MCF 10A (cell line): Measurements from ENCODE around the gene ZC3H7A. TPM values are rescaled to one million over a fixed set of nuclear protein-coding genes. Genes with fewer than 3 reads are reported as not detected.
"Not testable (repeated sequence)": the region's sequence is repeated elsewhere in the genome, so short reads cannot be mapped to it uniquely, and the experiment has no call there.

ENCODE experiments used
- BruUV-seq: library from RNA; stranded (reverse); fragments of 400-500 nt; replicated peaks from 2 replicates; lab custom pipeline; 2021; lab: Mats Ljungman, UMichigan
- CTCF ChIA-PET: fragments of 300-600 bp; sonication (Branson Sonifier 250); formaldehyde crosslinking; extraction: SDS; loops from one replicate; lab custom pipeline; 2021; ENCODE audit warnings: antibody characterized with exemption, inconsistent platforms; lab: Yijun Ruan, JAX
- POLR2A ChIA-PET: fragments of 300-600, 350-650 bp; sonication (Branson Sonifier 250); formaldehyde crosslinking; extraction: SDS; loops from one replicate; lab custom pipeline; 2020; ENCODE audit warnings: antibody characterized with exemption, inconsistent platforms; lab: Yijun Ruan, JAX
- DNase-seq: peaks from one replicate; pipeline ENCODE4 v3.0.0-alpha.2; 2018; ENCODE audit not compliant: unreplicated experiment
- H3K27ac Mint-ChIP-seq: one replicate; pipeline ENCODE4 v1.8.0; 2022; ENCODE audit warnings: mild to moderate bottlenecking, low read depth, mixed read lengths; ENCODE audit not compliant: unreplicated experiment
- H3K27me3 Mint-ChIP-seq: one replicate; pipeline ENCODE4 v1.8.0; 2022; ENCODE audit warnings: mixed read lengths; ENCODE audit not compliant: insufficient read depth, unreplicated experiment
- H3K36me3 Mint-ChIP-seq: one replicate; pipeline ENCODE4 v1.8.0; 2022; ENCODE audit warnings: mild to moderate bottlenecking, moderate library complexity, mixed read lengths; ENCODE audit not compliant: insufficient read depth, unreplicated experiment
- H3K4me1 Mint-ChIP-seq: one replicate; pipeline ENCODE4 v1.8.0; 2022; ENCODE audit warnings: mixed read lengths; ENCODE audit not compliant: insufficient read depth, unreplicated experiment
- H3K4me3 Mint-ChIP-seq: one replicate; pipeline ENCODE4 v1.8.0; 2022; ENCODE audit warnings: mild to moderate bottlenecking, moderate library complexity, mixed read lengths; ENCODE audit not compliant: unreplicated experiment
- H3K9me3 Mint-ChIP-seq: one replicate; pipeline ENCODE4 v1.8.0; 2022; ENCODE audit warnings: mixed read lengths; ENCODE audit not compliant: unreplicated experiment
- CTCF ChIP-seq: fragments of 200-600 bp; IDR thresholded peaks from one replicate; pipeline ENCODE4 v1.8.0; 2022; ENCODE audit warnings: antibody characterized with exemption, mild to moderate bottlenecking; ENCODE audit not compliant: unreplicated experiment
- intact Hi-C: fragments of 100-400 bp; cut with micrococcal nuclease; formaldehyde crosslinking; loops from 2 replicates; pipeline ENCODE4 v1.14.1; 2022
- total RNA-seq: library from RNA; stranded (reverse); gene quantifications from 2 replicates; pipeline ENCODE4 v1.2.3, GENCODE V29; 2022

ZC3H7A gene
- total RNA-seq, 1 experiment from 2014 or later = 66.9 TPM

GRCh38 chr16:11824362-11824761 lies 27.3 kb upstream of the ZC3H7A start:
- no peak for DNase-seq
- POLR2A ChIA-PET = interaction anchor here (0.9 to 1.5 kb wide), 3 partner anchors 17 to 27 kb away, joined by 3 to 5 read pairs (median 4); partner anchors contain the start of gene ZC3H7A
- no peak for TF ChIP-seq CTCF
- Mint-ChIP-seq H3K4me3 (no peak overlapping the region), H3K4me1 (no peaks in the 10 kb centered on the region), H3K27me3 (no peaks in the 10 kb centered on the region), H3K27ac (no peak overlapping the region), H3K36me3 (no peaks in the 10 kb centered on the region), H3K9me3 (no peaks in the 10 kb centered on the region)
- no TSS peak for BruUV-seq
- CTCF ChIA-PET = interaction anchor here (0.7 to 1.2 kb wide), 4 partner anchors 9 to 249 kb away, joined by 3 to 4 read pairs (median 3); partner anchors contain the start of gene ZC3H7A
- intact Hi-C loops = no loop called here

DNA sequence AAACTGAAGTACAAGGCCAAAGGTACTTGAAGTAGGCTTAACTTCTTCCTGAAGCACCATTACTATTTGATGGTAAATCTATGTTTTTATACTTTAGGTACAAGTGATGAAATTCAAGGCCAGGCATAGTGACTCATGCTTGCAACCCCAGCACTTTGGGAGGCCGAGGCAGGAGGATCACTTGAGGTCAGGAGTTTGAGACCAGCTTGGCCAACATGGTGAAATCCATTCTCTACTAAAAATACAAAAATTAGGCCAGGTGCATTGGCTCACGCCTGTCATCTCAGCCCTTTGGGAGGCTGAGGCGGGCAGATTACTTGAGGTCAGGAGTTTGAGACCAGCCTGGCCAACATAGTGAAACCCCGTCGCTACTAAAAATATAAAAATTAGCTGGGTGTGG lies 26.6 kb upstream of the ZC3H7A start:
- BruUV-seq, DNase-seq, H3K9me3 Mint-ChIP-seq, H3K27ac Mint-ChIP-seq, intact Hi-C loops, H3K36me3 Mint-ChIP-seq, H3K27me3 Mint-ChIP-seq, H3K4me3 Mint-ChIP-seq, H3K4me1 Mint-ChIP-seq: not testable (repeated sequence)
- ChIA-PET POLR2A (interaction anchor here (0.9 to 1.5 kb wide), 2 partner anchors 16 to 17 kb away, joined by 3 to 4 read pairs; no protein-coding TSS in a partner anchor), CTCF (interaction anchor here (0.8 kb wide), 1 partner anchor 9 kb away, joined by 3 read pairs; no protein-coding TSS in a partner anchor)

GRCh38 chr16:11819798-11820197 lies 22.7 kb upstream of the ZC3H7A start:
- Mint-ChIP-seq H3K27ac (no peak overlapping the region), H3K4me1 (no peaks in the 10 kb centered on the region), H3K27me3 (no peaks in the 10 kb centered on the region), H3K9me3 (no peaks in the 10 kb centered on the region), H3K4me3 (no peak overlapping the region), H3K36me3 (no peaks in the 10 kb centered on the region)
- intact Hi-C loops = no loop called here
- POLR2A ChIA-PET = no interaction called here
- no TSS peak for BruUV-seq
- CTCF ChIA-PET = no interaction called here
- no peak for DNase-seq
- no peak for TF ChIP-seq CTCF

DNA sequence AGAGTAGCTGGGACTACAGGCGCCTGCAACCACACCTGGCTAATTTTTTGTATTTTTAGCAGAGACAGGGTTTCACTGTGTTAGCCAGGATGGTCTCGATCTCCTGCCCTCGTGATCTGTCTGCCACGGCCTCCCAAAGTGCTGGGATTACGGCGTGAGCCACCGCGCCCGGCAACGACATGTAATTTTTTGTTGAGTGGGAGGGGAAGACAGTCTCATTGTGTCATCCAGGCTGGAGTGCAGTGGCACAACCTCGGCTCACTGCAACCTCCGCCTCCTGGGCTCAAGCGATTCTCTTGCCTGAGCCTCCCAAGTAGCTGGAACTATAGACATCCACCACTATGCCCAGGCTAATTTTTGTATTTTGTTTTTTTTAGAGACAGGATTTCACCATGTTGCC lies 21.9 kb upstream of the ZC3H7A start:
- CTCF ChIA-PET, H3K4me1 Mint-ChIP-seq: not testable (repeated sequence)

GRCh38 chr16:11816123-11816522 lies 19.1 kb upstream of the ZC3H7A start:
- ChIA-PET POLR2A (interaction anchor here (1.9 kb wide), 1 partner anchor 18 kb away, joined by 5 read pairs; no protein-coding TSS in a partner anchor), CTCF (interaction anchor here (0.7 to 1.9 kb wide), 2 partner anchors 14 to 420 kb away, joined by 3 to 7 read pairs; no protein-coding TSS in a partner anchor)
- H3K36me3 Mint-ChIP-seq = no peaks in the 10 kb centered on the region
- BruUV-seq = no TSS peak
- DNase-seq = no peak
- H3K4me1 Mint-ChIP-seq = no peaks in the 10 kb centered on the region
- H3K27me3 Mint-ChIP-seq = no peaks in the 10 kb centered on the region
- no peak overlapping the region for H3K4me3 Mint-ChIP-seq
- intact Hi-C loops = no loop called here
- TF ChIP-seq CTCF = no peak
- no peaks in the 10 kb centered on the region for H3K9me3 Mint-ChIP-seq
- H3K27ac Mint-ChIP-seq = no peak overlapping the region

More for the DNA sequence above, 21.9 kb upstream of the ZC3H7A start:
- BruUV-seq, H3K4me3 Mint-ChIP-seq, DNase-seq, POLR2A ChIA-PET, H3K36me3 Mint-ChIP-seq, H3K27ac Mint-ChIP-seq, intact Hi-C loops, H3K9me3 Mint-ChIP-seq, H3K27me3 Mint-ChIP-seq: not testable (repeated sequence)

GRCh38 chr16:11814800-11815199 lies 17.7 kb upstream of the ZC3H7A start:
- BruUV-seq, H3K36me3 Mint-ChIP-seq, H3K27ac Mint-ChIP-seq, H3K9me3 Mint-ChIP-seq, DNase-seq, H3K27me3 Mint-ChIP-seq, H3K4me1 Mint-ChIP-seq, H3K4me3 Mint-ChIP-seq: not testable (repeated sequence)
- intact Hi-C loops = loop anchor here (5.0 kb wide), 1 partner anchor 172 kb away; no protein-coding TSS in a partner anchor
- ChIA-PET POLR2A (interaction anchor here (0.7 to 1.9 kb wide), 2 partner anchors 20 to 109 kb away, joined by 3 to 5 read pairs; no protein-coding TSS in a partner anchor), CTCF (interaction anchor here (0.7 to 1.2 kb wide), 4 partner anchors 9 to 412 kb away, joined by 3 to 10 read pairs (median 4); partner anchors contain the start of gene ZC3H7A)
